AG08395 (cell line): Measurements from ENCODE around the gene ZNF628.

Experiments used
- DNase-seq: peaks from one replicate; pipeline ENCODE4 v3.0.0; 2012; ENCODE audit warnings: mixed read lengths, low spot score

ZNF628 gene

GRCh38 chr19:55451163-55451964 lies 25.1 kb upstream of the ZNF628 start:
- no peak for DNase-seq

- DNase-seq: no peak
These were observed 24.3 kb upstream of the ZNF628 start for GRCh38 chr19:55451965-55452748.

- DNase-seq: peak; percentile 79
These were observed 23.6 kb upstream of the ZNF628 start for GRCh38 chr19:55452749-55453346.

- no peak for DNase-seq
These were observed 22.7 kb upstream of the ZNF628 start for GRCh38 chr19:55453511-55454260.

- DNase-seq: peak; percentile 68
These were observed 21.6 kb upstream of the ZNF628 start for GRCh38 chr19:55454787-55455243.

- DNase-seq: no peak
These were observed 20.7 kb upstream of the ZNF628 start for GRCh38 chr19:55455576-55456235.

GRCh38 chr19:55456347-55456746 lies 20.1 kb upstream of the ZNF628 start:
- DNase-seq: no peak

- no peak for DNase-seq
These were observed 18.5 kb upstream of the ZNF628 start for GRCh38 chr19:55457683-55458457.

- no peak for DNase-seq
These were observed 16.9 kb upstream of the ZNF628 start for GRCh38 chr19:55459551-55459949.

- no peak for DNase-seq
These were observed 16.3 kb upstream of the ZNF628 start for GRCh38 chr19:55459950-55460657.

GRCh38 chr19:55460670-55461258 lies 15.7 kb upstream of the ZNF628 start:
- peak; percentile 91 for DNase-seq

GRCh38 chr19:55461259-55461973 lies 15.0 kb upstream of the ZNF628 start, which contains the start of gene ISOC2:
TSS of gene ISOC2 (minus strand) at chr19:55461642. CDS start at chr19:55456486, 5,156 bp downstream.
- DNase-seq: peak; percentile 99

GRCh38 chr19:55461974-55462626 lies 14.3 kb upstream of the ZNF628 start:
- DNase-seq: peak; percentile 45

- no peak for DNase-seq
These were observed 13.7 kb upstream of the ZNF628 start for GRCh38 chr19:55462722-55463121.

- DNase-seq: no peak
These were observed 12.8 kb upstream of the ZNF628 start for GRCh38 chr19:55463583-55464031.

- DNase-seq: no peak
These were observed 12.3 kb upstream of the ZNF628 start for GRCh38 chr19:55464039-55464661.

- DNase-seq: no peak
These were observed 11.8 kb upstream of the ZNF628 start, which contains the start of gene C19orf85 for GRCh38 chr19:55464662-55465054. TSS of gene C19orf85 (minus strand) at chr19:55464751. CDS start at chr19:55464554, 197 bp downstream.
